Psoas muscle (tissue), 8 donors: ENCODE results near the gene ATP6V0E1. TPM values are rescaled to one million over a fixed set of nuclear protein-coding genes. Genes with fewer than 3 reads are reported as not detected.

Source experiments
- ATAC-seq, 4 donors: fragments of 200-7000 bp; cut with Tn5 transposase; one replicate each; pipeline ENCODE4 v1.9.1; 2020; ENCODE audit warnings: moderate library complexity in 3 of 4, mild to moderate bottlenecking in 2 of 4
- DNase-seq, 2 donors: peaks; one replicate each; pipeline ENCODE4 v3.0.0-alpha.2; 2020
- H3K27ac ChIP-seq: fragments of 200-600 bp; one replicate; pipeline ENCODE4 v1.8.0; 2022
- H3K27me3 ChIP-seq, 3 donors: fragments of 200-600 bp in 1 of 3; one replicate each; pipeline versions ENCODE4 v1.6.1 to v1.8.0; 2013 to 2022; ENCODE audit warnings: low read length in 2 of 3, mild to moderate bottlenecking in 2 of 3, moderate library complexity in 1 of 3; ENCODE audit not compliant: insufficient read depth in 3 of 3
- H3K36me3 ChIP-seq, 2 donors: fragments of 200-600 bp in 1 of 2; one replicate each; pipeline versions ENCODE4 v1.6.1 to v1.8.0; 2013 to 2022; ENCODE audit warnings: low read depth in 1 of 2, mild to moderate bottlenecking in 1 of 2, moderate library complexity in 1 of 2; ENCODE audit not compliant: insufficient read depth in 1 of 2
- H3K4me1 ChIP-seq: fragments of 200-600 bp; one replicate; pipeline ENCODE4 v1.8.0; 2022
- H3K4me3 ChIP-seq: fragments of 200-600 bp; one replicate; pipeline ENCODE4 v1.8.0; 2022; ENCODE audit warnings: mild to moderate bottlenecking
- H3K9me3 ChIP-seq: fragments of 200-600 bp; one replicate; pipeline ENCODE4 v1.8.0; 2022
- WGBS, 3 donors: extraction: QIAGEN DNeasy Blood & Tissue Kit; methylation state at CpG; one replicate each; pipeline versions ENCODE4 v1.1.6 to v1.1.7; 2013; 5-methylcytosine and 5-hydroxymethylcytosine counted together
- intact Hi-C, 2 donors: fragments of 100-400 bp; cut with DNase I; formaldehyde crosslinking; loops; one replicate each; pipeline versions ENCODE4 v1.11.0 to v1.14.2; 2022
- polyA plus RNA-seq, 3 donors: library from polyadenylated mRNA; stranded (reverse); fragments of 200-250 nt; gene quantifications; one replicate each; pipeline ENCODE4 v1.2.3, GENCODE V29; 2013
- total RNA-seq, 4 donors: library from RNA; stranded (reverse); fragmentation: NEBNext Ultra II Directional in 2 of 4; extraction: Animal tissue kit (Norgen Biotek cat#: 25700) in 2 of 4; gene quantifications; one replicate each; pipeline versions ENCODE4 v1.2.1 to v1.2.4, GENCODE V29; 2021 to 2023
- TF ChIP-seq, protein P1 (sequence below): fragments of 200-600 bp; IDR thresholded peaks from one replicate; pipeline ENCODE4 v1.8.0; 2022; ENCODE audit warnings: antibody characterized with exemption
- donor health status: healthy with polysubstance abuse.
- donor health status: DM: no; HTN: no; CAD: no; lungs with moderate emphysema.
- donor health status: Bipolar disorder and iron deficiency.
- donor health status: healthy.
- donor health status: DM: yes; HTN: yes; CAD: no.
- donor health status: DM: no; HTN: no; CAD: no.
- donor health status: DM: no; HTN: no; CAD: no.
- donor health status: DM: yes; HTN: yes; CAD: no.

ATP6V0E1 gene
- total and polyA plus RNA-seq, 7 donors: 97.8 to 319 (median 163) TPM

DNA sequence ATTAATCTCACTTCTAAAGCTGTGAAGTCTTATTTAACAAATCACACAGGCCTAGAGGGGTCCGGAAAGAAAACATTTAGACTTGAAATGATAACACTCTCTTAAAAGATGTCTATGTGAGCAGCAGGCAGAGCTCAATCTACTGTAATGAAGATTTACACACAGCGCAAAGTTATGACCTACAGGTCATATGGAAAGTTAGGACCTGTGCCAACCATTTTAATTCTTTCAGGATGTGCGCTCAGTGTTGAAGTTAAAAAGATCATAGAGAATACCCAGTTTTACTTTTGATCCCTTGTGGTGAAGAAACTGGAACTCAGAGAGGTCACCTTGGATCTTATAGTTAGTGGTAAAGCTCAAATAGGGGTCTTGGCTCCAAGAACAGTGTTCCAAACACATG lies 69.5 kb downstream of the ATP6V0E1 start:
- Histone ChIP-seq H3K4me3 (no peak overlapping the region), H3K9me3 (no peaks in the 10 kb centered on the region), H3K4me1 (peaks cover 11% of the 10 kb centered on the region), H3K27me3 (peaks cover 0 to 3% (median 0%) of the 10 kb centered on the region in 3 donors), H3K36me3 (no peaks in the 10 kb centered on the region), H3K27ac (no peak overlapping the region)
- intact Hi-C loops: loop anchor here (10.0 kb wide), 2 partner anchors 68 to 92 kb away; partner anchors contain the start of genes ATP6V0E1 (in 1 of the 2) and BNIP1 (in 1 of the 2)
- TF ChIP-seq, protein P1, sequence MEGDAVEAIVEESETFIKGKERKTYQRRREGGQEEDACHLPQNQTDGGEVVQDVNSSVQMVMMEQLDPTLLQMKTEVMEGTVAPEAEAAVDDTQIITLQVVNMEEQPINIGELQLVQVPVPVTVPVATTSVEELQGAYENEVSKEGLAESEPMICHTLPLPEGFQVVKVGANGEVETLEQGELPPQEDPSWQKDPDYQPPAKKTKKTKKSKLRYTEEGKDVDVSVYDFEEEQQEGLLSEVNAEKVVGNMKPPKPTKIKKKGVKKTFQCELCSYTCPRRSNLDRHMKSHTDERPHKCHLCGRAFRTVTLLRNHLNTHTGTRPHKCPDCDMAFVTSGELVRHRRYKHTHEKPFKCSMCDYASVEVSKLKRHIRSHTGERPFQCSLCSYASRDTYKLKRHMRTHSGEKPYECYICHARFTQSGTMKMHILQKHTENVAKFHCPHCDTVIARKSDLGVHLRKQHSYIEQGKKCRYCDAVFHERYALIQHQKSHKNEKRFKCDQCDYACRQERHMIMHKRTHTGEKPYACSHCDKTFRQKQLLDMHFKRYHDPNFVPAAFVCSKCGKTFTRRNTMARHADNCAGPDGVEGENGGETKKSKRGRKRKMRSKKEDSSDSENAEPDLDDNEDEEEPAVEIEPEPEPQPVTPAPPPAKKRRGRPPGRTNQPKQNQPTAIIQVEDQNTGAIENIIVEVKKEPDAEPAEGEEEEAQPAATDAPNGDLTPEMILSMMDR: no peak
- WGBS, 3 donors: 72 to 81% (median 79%) methylated on average over 3 of the region's 3 CpGs
- ATAC-seq: no peak
- no peak for DNase-seq

- Histone ChIP-seq H3K4me1 (peaks cover 19% of the 10 kb centered on the region), H3K36me3 (no peaks in the 10 kb centered on the region), H3K9me3 (no peaks in the 10 kb centered on the region), H3K27ac (peak overlapping the region; percentile 100), H3K27me3 (peaks cover 0 to 3% (median 0%) of the 10 kb centered on the region in 3 donors), H3K4me3 (peak overlapping the region; percentile 100)
- 22 to 25% (median 24%) methylated on average over 10 of the region's 10 CpGs for WGBS, 3 donors
- TF ChIP-seq, protein P1: no peak
- DNase-seq (no peak), ATAC-seq (no peak)
- intact Hi-C loops: loop anchor here (5.0 to 10.0 kb wide), 3 partner anchors 70 to 90 kb away; partner anchors contain the start of genes ATP6V0E1 (in 2 of the 2) and BNIP1 (in 1 of the 2)
Measured at GRCh38 chr5:173055042-173055721, 71.6 kb downstream of the ATP6V0E1 start.

GRCh38 chr5:173055722-173055982 lies 72.1 kb downstream of the ATP6V0E1 start:
- Histone ChIP-seq H3K4me1 (peaks cover 19% of the 10 kb centered on the region), H3K9me3 (no peaks in the 10 kb centered on the region), H3K27me3 (peaks cover 0 to 3% (median 0%) of the 10 kb centered on the region in 3 donors), H3K4me3 (peak overlapping the region; percentile 100), H3K27ac (peak overlapping the region; percentile 100), H3K36me3 (no peaks in the 10 kb centered on the region)
- ATAC-seq: no peak
- intact Hi-C loops: loop anchor here (5.0 to 10.0 kb wide), 3 partner anchors 71 to 89 kb away; partner anchors contain the start of genes ATP6V0E1 (in 2 of the 2) and BNIP1 (in 1 of the 2)
- TF ChIP-seq, protein P1: no peak
- DNase-seq: no peak
- 0 to 2% (median 0%) methylated on average over 11 of the region's 11 CpGs for WGBS, 3 donors

- 0 to 1% (median 1%) methylated on average over 44 to 74 of the region's 74 CpGs for WGBS, 3 donors
- Histone ChIP-seq H3K4me1 (peaks cover 21% of the 10 kb centered on the region), H3K36me3 (no peaks in the 10 kb centered on the region), H3K9me3 (no peaks in the 10 kb centered on the region), H3K4me3 (peak within 1 kb of the TSS; percentile 100), H3K27me3 (no peaks in the 10 kb centered on the region), H3K27ac (peak within 1 kb of the TSS; percentile 100)
- ATAC-seq (peak; percentile 91 to 92 (median 91)), DNase-seq (peak; percentile 99)
- TF ChIP-seq, protein P1: no peak
- intact Hi-C loops: loop anchor here (5.0 to 10.0 kb wide), 3 partner anchors 71 to 89 kb away; partner anchors contain the start of genes ATP6V0E1 (in 2 of the 2) and BNIP1 (in 1 of the 2)
Measured at GRCh38 chr5:173055983-173056782, 72.6 kb downstream of the ATP6V0E1 start, which contains the start of gene CREBRF. Gene CREBRF, plus strand, starts transcription at chr5:173056352. Its CDS starts 24,424 bp downstream, at chr5:173080776.
